Uterus (tissue), 2 donors: ENCODE results near the gene ADCY4.
"Not testable (repeated sequence)": the region's sequence is repeated elsewhere in the genome, so short reads cannot be mapped to it uniquely, and the experiment has no call there.

Experiments
- POLR2A ChIP-seq, 2 donors: fragments of 450-650 bp; IDR thresholded peaks; one replicate each; pipeline ENCODE4 v1.6.1; 2016; ENCODE audit warnings: antibody characterized with exemption in 2 of 2, mild to moderate bottlenecking in 1 of 2, moderate library complexity in 1 of 2
- TF ChIP-seq, protein P1 (sequence below), 4 experiments: fragments of 200-600 bp in 2 of 4; fragments of 450-650 bp in 2 of 4; sonication (generic) in 2 of 4; IDR thresholded peaks; one replicate each; pipeline ENCODE4 v1.5.1; 2016 to 2019; ENCODE audit warnings: antibody characterized with exemption in 4 of 4, mild to moderate bottlenecking in 2 of 4, moderate library complexity in 1 of 4

DNA sequence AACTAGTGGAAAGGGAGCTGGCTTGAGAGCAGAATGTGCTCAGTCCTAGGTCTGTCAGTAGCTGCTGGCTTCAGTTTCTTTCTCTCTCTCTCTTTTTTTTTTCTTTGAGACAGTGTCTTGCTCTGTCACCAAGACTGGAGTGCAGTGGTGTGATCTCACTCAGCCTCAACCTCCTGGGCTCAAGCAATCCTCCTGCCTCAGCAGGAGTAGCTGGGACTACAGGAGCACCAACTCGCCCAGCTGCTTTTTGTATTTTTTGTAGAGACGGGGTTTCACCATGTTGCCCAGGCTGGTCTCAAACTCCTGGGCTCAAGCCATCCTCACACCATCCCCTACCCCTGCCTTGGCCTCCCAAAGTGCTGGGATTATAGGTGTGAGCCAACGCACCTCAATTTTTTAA lies 36.7 kb upstream of the ADCY4 start:
- TF ChIP-seq, protein P1, sequence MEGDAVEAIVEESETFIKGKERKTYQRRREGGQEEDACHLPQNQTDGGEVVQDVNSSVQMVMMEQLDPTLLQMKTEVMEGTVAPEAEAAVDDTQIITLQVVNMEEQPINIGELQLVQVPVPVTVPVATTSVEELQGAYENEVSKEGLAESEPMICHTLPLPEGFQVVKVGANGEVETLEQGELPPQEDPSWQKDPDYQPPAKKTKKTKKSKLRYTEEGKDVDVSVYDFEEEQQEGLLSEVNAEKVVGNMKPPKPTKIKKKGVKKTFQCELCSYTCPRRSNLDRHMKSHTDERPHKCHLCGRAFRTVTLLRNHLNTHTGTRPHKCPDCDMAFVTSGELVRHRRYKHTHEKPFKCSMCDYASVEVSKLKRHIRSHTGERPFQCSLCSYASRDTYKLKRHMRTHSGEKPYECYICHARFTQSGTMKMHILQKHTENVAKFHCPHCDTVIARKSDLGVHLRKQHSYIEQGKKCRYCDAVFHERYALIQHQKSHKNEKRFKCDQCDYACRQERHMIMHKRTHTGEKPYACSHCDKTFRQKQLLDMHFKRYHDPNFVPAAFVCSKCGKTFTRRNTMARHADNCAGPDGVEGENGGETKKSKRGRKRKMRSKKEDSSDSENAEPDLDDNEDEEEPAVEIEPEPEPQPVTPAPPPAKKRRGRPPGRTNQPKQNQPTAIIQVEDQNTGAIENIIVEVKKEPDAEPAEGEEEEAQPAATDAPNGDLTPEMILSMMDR (IDR thresholded peaks at IDR 0.05), result not testable (repeated sequence)
- TF ChIP-seq POLR2A (IDR thresholded peaks at IDR 0.05), result not testable (repeated sequence)
